Right lobe of liver (tissue), 6 donors: ENCODE data around the gene MTCH1. TPM values are rescaled to one million over a fixed set of nuclear protein-coding genes. Genes with fewer than 3 reads are reported as not detected.

ENCODE experiments used
- ATAC-seq, 4 donors: fragments of 200-7000 bp; cut with Tn5 transposase; one replicate each; pipeline ENCODE4 v1.9.1; 2020; ENCODE audit warnings: mild to moderate bottlenecking in 4 of 4, moderate library complexity in 4 of 4
- DNase-seq, 3 donors: peaks; one replicate each; pipeline ENCODE4 v3.0.0-alpha.2; 2020
- H3K27ac ChIP-seq, 3 donors: fragments of 200-600 bp; one replicate each; pipeline ENCODE4 v1.8.0; 2022
- H3K27me3 ChIP-seq, 2 donors: fragments of 200-600 bp; one replicate each; pipeline ENCODE4 v1.8.0; 2022
- H3K36me3 ChIP-seq, 4 donors: fragments of 200-600 bp; sonication (generic) in 1 of 4; one replicate each; pipeline versions ENCODE4 v1.5.1 to v1.8.0; 2017 to 2022; ENCODE audit warnings: control low read depth in 1 of 4
- H3K4me1 ChIP-seq, 4 donors: fragments of 200-600 bp; sonication (generic) in 1 of 4; one replicate each; pipeline versions ENCODE4 v1.5.1 to v1.8.0; 2017 to 2022; ENCODE audit warnings: control low read depth in 1 of 4
- H3K4me3 ChIP-seq, 3 donors: fragments of 200-600 bp; one replicate each; pipeline ENCODE4 v1.8.0; 2022
- H3K9me3 ChIP-seq, 4 donors: fragments of 200-600 bp; sonication (generic) in 1 of 4; one replicate each; pipeline versions ENCODE4 v1.5.1 to v1.8.0; 2017 to 2022; ENCODE audit warnings: control low read depth in 1 of 4
- POLR2A ChIP-seq: fragments of 450-650 bp; IDR thresholded peaks from one replicate; pipeline ENCODE4 v1.6.1; 2017; ENCODE audit warnings: antibody characterized with exemption, mild to moderate bottlenecking
- WGBS: methylation state at CpG from one replicate; pipeline ENCODE4 v1.1.6; 2018; ENCODE audit warnings: low coverage, low lambda C conversion rate; ENCODE audit not compliant: insufficient coverage; ENCODE audit errors: missing lambda C conversion rate; 5-methylcytosine and 5-hydroxymethylcytosine counted together
- intact Hi-C, 2 donors: fragments of 100-400 bp; cut with DNase I; formaldehyde crosslinking; loops; one replicate each; pipeline versions ENCODE4 v1.11.2 to v1.14.1; 2022
- total RNA-seq, 6 experiments: library from RNA; depleted of rRNA in 2 of 6; stranded (reverse); fragments of >200 nt in 2 of 6; fragmentation: NEBNext Ultra II Directional in 3 of 6; extraction: Animal tissue kit (Norgen Biotek cat#: 25700) in 3 of 6; gene quantifications; one replicate each; pipeline versions ENCODE4 v1.1.0 to v1.2.4, GENCODE V29; 2016 to 2023
- TF ChIP-seq, protein P1 (sequence below), 4 donors: fragments of 200-600 bp in 3 of 4; fragments of 450-650 bp in 1 of 4; IDR thresholded peaks; one replicate each; pipeline versions ENCODE4 v1.5.1 to v1.8.0; 2016 to 2022; ENCODE audit warnings: antibody characterized with exemption in 4 of 4, mild to moderate bottlenecking in 2 of 4
- donor health status: DM: no; HTN: yes; CAD: no.
- donor health status: DM: no; HTN: no; CAD: no.
- donor health status: DM: no; HTN: no; CAD: no.
- donor health status: DM: no; HTN: yes; CAD: no.
- donor health status: DM: no; HTN: yes; CAD: no.

The MTCH1 gene
- total RNA-seq, 6 experiments from 2014 or later = 56.3 to 73.7 (median 63.3) TPM

DNA sequence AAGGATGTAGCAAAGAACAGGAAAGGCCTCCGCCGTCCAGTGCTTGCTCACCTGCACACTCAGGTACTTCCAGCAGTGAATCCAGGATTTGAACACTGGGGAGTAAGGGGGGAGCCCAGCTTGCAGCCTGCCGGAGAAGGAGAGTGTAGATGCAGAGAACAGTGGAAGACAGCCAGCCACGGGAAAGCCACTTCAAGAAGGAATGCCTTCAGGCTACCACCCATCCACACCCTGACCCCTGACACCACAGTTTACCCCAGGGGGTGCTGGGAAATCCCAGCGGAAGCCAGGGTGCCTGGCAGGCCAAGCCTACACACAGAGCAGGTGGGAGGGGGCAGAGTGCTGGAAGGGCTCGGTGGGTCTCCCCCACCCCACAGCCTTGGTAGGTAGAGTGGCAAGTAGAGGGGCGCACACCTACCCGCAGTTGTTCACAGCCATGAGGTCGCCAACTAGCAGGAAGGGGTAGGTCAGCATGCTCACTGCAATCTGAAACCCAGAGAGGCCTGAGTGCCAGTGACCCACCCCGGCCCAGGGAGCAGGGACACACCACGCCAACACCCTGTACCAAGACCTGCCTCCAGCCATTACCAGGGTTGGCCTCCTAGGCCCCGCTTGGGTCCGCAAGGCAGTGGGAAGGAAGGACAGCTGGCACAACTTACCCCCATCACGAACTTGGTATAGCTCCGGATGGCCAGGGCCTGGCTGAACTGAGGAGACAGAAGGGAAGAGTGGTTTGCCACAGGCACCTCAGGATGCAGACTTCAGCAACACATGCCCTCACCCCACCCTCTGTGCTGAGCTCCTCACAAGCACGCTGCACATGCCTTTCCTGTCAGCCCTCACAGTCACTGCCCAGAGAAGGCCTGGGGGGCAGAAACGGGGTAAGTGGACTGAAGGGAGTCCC lies 15.8 kb downstream of the MTCH1 start:
- no peak overlapping the region for H3K27ac ChIP-seq
- no peak overlapping the region for H3K4me3 ChIP-seq
- DNase-seq (no peak), ATAC-seq (peak in 1 of 4 donors; percentile 13)
- WGBS = 99% methylated on average over 8 of the region's 17 CpGs
- no peaks in the 10 kb centered on the region for H3K4me1 ChIP-seq
- H3K27me3 ChIP-seq = no peaks in the 10 kb centered on the region
- intact Hi-C loops = loop anchor here (10.0 kb wide), 1 partner anchor 75 kb away; no protein-coding TSS in a partner anchor
- H3K9me3 ChIP-seq = no peaks in the 10 kb centered on the region
- TF ChIP-seq POLR2A = no peak
- H3K36me3 ChIP-seq = peaks cover 4 to 80% (median 50%) of the 10 kb centered on the region in 4 donors

DNA sequence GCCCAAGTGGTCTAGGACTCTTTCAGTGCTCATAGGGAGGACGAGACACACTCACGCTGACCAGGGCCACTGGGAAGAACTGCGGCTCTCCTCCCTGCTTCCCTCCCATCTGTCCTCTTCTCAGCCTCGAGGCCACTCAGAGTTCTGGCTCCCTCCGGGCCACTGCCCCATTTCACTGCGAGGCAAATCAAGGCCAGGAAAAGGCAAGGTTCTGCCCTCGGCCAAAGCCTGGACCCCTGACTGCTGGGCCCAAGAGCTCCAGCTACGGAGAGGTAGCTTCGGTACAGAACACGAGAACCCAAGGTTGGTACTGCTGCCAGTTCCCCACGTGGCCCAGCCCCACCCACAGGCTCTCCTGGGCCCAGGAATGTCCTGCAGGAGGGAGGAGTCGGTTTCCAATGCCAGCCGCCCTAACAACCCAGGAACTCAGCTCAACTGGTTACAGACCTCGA lies 16.7 kb downstream of the MTCH1 start:
- Histone ChIP-seq H3K4me3 (no peak overlapping the region), H3K27me3 (no peaks in the 10 kb centered on the region), H3K36me3 (peaks cover 0 to 70% (median 45%) of the 10 kb centered on the region in 4 donors), H3K27ac (no peak overlapping the region), H3K4me1 (no peaks in the 10 kb centered on the region), H3K9me3 (no peaks in the 10 kb centered on the region)
- WGBS = 20% methylated on average over 1 of the region's 14 CpGs
- ATAC-seq (no peak), DNase-seq (no peak)
- no peak for TF ChIP-seq POLR2A
- intact Hi-C loops = no loop called here

DNA sequence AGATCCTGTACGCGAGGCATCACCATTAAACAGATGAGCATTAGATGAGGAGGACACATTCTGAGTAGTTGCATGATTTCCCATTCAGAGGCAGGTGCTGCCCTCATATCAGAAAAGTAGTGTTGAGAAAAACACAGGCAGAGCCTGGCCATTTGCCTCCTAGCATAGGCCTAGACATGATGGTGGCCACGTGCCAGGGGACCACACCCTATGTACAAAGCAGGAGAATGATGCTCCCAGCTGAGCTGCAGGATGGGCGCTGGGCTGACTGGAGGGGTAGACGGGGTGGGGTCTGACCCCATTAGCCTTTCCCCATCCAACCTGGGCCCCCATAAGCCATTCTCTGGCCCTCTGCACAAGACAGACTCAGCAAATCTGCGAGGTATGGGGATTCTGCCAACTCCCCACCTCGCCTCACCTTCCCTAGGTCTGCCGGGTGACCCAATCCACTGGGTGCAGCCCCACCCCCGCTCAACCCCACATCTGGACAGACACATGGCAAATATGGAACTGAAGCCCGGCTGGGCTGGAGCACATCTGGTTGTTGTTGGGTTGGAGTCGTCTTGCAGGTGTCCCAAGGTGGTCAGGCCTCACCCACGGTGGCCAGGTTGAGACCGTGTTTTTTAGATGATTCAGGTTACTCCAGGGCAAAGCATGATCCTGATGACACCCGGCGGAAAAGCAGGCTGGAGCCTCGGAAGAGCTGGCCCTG lies 17.6 kb downstream of the MTCH1 start:
- TF ChIP-seq, protein P1, sequence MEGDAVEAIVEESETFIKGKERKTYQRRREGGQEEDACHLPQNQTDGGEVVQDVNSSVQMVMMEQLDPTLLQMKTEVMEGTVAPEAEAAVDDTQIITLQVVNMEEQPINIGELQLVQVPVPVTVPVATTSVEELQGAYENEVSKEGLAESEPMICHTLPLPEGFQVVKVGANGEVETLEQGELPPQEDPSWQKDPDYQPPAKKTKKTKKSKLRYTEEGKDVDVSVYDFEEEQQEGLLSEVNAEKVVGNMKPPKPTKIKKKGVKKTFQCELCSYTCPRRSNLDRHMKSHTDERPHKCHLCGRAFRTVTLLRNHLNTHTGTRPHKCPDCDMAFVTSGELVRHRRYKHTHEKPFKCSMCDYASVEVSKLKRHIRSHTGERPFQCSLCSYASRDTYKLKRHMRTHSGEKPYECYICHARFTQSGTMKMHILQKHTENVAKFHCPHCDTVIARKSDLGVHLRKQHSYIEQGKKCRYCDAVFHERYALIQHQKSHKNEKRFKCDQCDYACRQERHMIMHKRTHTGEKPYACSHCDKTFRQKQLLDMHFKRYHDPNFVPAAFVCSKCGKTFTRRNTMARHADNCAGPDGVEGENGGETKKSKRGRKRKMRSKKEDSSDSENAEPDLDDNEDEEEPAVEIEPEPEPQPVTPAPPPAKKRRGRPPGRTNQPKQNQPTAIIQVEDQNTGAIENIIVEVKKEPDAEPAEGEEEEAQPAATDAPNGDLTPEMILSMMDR (IDR thresholded peaks at IDR 0.05) = no peak
- TF ChIP-seq POLR2A = no peak
- ATAC-seq = no peak
- 89% methylated on average over 8 of the region's 16 CpGs for WGBS
- Histone ChIP-seq H3K27me3 (no peaks in the 10 kb centered on the region), H3K4me3 (no peak overlapping the region), H3K36me3 (peaks cover 0 to 62% (median 39%) of the 10 kb centered on the region in 4 donors), H3K4me1 (no peaks in the 10 kb centered on the region), H3K9me3 (no peaks in the 10 kb centered on the region), H3K27ac (no peak overlapping the region)
- peak in 1 of 3 donors; percentile 46 for DNase-seq
- intact Hi-C loops = no loop called here

DNA sequence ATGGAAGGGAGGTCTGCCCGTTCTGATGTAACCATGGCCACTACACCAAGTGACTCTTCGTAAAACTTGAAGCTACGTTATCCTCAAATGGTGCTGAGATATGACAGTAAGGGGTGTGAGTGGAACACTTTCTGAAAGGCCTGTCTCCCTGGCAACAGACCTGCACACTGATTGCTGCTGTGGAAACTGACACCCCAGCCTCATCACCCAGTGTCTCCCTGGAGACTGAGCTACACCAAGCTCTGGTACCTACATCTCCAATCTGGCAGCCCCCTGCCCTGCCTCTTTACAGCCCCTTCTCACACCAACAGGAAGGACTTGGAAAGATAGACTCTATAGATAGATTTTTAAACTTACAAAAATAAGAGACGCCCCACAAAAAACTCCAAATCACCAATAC lies 18.2 kb downstream of the MTCH1 start:
- WGBS = 100% methylated on average over 3 of the region's 4 CpGs
- peaks cover 0 to 55% (median 35%) of the 10 kb centered on the region in 4 donors for H3K36me3 ChIP-seq
- DNase-seq (no peak), ATAC-seq (no peak)
- no peaks in the 10 kb centered on the region for H3K27me3 ChIP-seq
- no peaks in the 10 kb centered on the region for H3K4me1 ChIP-seq
- no peak overlapping the region for H3K4me3 ChIP-seq
- intact Hi-C loops = no loop called here
- H3K27ac ChIP-seq = no peak overlapping the region
- TF ChIP-seq, protein P1 (IDR thresholded peaks at IDR 0.05) = no peak
- no peak for TF ChIP-seq POLR2A
- no peaks in the 10 kb centered on the region for H3K9me3 ChIP-seq

DNA sequence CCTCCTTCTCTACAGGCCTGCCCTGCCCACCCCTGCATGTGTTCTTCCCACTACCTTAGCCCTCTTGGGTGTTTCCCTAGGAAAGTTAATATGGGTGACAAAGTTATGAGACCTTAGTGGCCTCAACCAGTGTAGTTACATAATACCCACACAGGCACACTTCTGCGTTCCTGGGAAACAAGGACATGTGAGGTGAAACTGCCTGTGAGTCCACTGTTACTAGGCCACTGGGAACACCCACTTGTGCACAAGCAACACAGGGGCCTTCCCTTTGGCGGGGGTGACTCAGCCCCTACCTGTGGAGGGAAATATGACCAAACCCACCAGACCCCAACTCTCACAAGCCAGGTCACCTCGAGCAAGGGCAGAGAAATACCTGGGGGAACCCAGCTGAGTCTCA lies 18.7 kb downstream of the MTCH1 start:
- Histone ChIP-seq H3K27ac (no peak overlapping the region), H3K36me3 (peaks cover 0 to 50% (median 31%) of the 10 kb centered on the region in 4 donors), H3K9me3 (no peaks in the 10 kb centered on the region), H3K4me1 (no peaks in the 10 kb centered on the region), H3K4me3 (no peak overlapping the region), H3K27me3 (no peaks in the 10 kb centered on the region)
- intact Hi-C loops = no loop called here
- DNase-seq (no peak), ATAC-seq (peak in 1 of 4 donors; percentile 37)
- 14% methylated on average over 1 of the region's 3 CpGs for WGBS
- TF ChIP-seq, protein P1 (IDR thresholded peaks at IDR 0.05) = no peak
- TF ChIP-seq POLR2A = no peak
